Measurements from ENCODE around the gene CCDC197.

- TF ChIP-seq FOXK2 (IDR thresholded peaks at IDR 0.05) (no peak), PKNOX1 (IDR thresholded peaks at IDR 0.05) (no peak), FOXM1 (IDR thresholded peaks at IDR 0.05; ENCODE audit: borderline replicate concordance) (no peak), SUZ12 (IDR thresholded peaks at IDR 0.05) (no peak), FOXA1 (IDR thresholded peaks at IDR 0.05) (no peak), SP1 (IDR thresholded peaks at IDR 0.05) (no peak), CTBP1 (IDR thresholded peaks at IDR 0.05; ENCODE audit: borderline replicate concordance) (no peak), TARDBP (IDR thresholded peaks at IDR 0.05) (no peak)
Measured at GRCh38 chr14:94021416-94022157, 24.5 kb downstream of the CCDC197 start.

Data from HEK293T (cell line).